Measurements from ENCODE around the gene C1orf21. TPM values are rescaled to one million over a fixed set of nuclear protein-coding genes. Genes with fewer than 3 reads are reported as not detected.
A peak's percentile ranks its signal among the peaks of the same experiment; 100 is the strongest.

Gene C1orf21
- total and polyA plus RNA-seq, 2 of the 4 experiments (the other 2 are of a cell fraction), result 6.4 to 9.9 TPM

GRCh38 chr1:184621260-184621659 lies 234.4 kb downstream of the C1orf21 start:
- H2BK120ac ChIP-seq (ENCODE audit: low read depth, low read length), result no peak overlapping the region; the same call in 1 of the 2 replicates
- H3K4me3 ChIP-seq (ENCODE audit: insufficient read depth, low read depth, low read length), result no peak overlapping the region
- 0 out of 2 replicates have a peak overlapping the region, but pooled peaks have one; percentile 0 for H3K14ac ChIP-seq (replicated peaks; ENCODE audit: low read depth, low read length)
- H4K5ac ChIP-seq (ENCODE audit: low read depth, low read length), result no peak overlapping the region
- no peak overlapping the region for H3K27ac ChIP-seq (ENCODE audit: insufficient read depth, low read length)
- intact Hi-C loops (cut with micrococcal nuclease), result no loop called here
- H2AK5ac ChIP-seq (ENCODE audit: low read depth, low read length), result no peak overlapping the region
- peaks cover 14% of the 10 kb centered on the region; the same call in 1 of the 2 replicates for H3K9me1 ChIP-seq (ENCODE audit: insufficient read depth, low read length)
- no peaks in the 10 kb centered on the region for H3K27me3 ChIP-seq (ENCODE audit: control insufficient read depth, insufficient read depth, low read length)
- no peak overlapping the region for H3K56ac ChIP-seq (ENCODE audit: extremely low read depth, insufficient read depth, low read length)
- H4K91ac ChIP-seq (ENCODE audit: insufficient read depth, low read depth, low read length), result no peak overlapping the region
- DNase-seq (peak; percentile 83), ATAC-seq (ENCODE audit: low read depth) (peak; percentile 80)
- H2BK5ac ChIP-seq (ENCODE audit: low read depth, low read length, poor library complexity, severe bottlenecking), result no peak overlapping the region
- H3K36me3 ChIP-seq (ENCODE audit: control insufficient read depth, insufficient read depth, low read length), result no peaks in the 10 kb centered on the region
- H4K8ac ChIP-seq (ENCODE audit: low read depth in 2 of 2, low read length in 2 of 2), result peak overlapping the region in 1 of 2 experiments; percentile 39; a peak in 1 of 4 replicates
- H4K20me1 ChIP-seq (ENCODE audit: insufficient read depth, low read length), result 0 out of 2 replicates have a peak, but pooled peaks cover 4% of the 10 kb centered on the region
- no peak for TF ChIP-seq CHD1 (IDR thresholded peaks at IDR 0.05; ENCODE audit: low read depth, low read length)
- no peak for TF ChIP-seq MAFK (IDR thresholded peaks at IDR 0.05; ENCODE audit: low read depth, low read length)
- no peak for TF ChIP-seq RCOR1 (IDR thresholded peaks at IDR 0.05; ENCODE audit: insufficient replicate concordance, low read length)
- no peak for TF ChIP-seq SMC3 (IDR thresholded peaks at IDR 0.05; ENCODE audit: low read depth, low read length)
- no peak for TF ChIP-seq POLR2A (IDR thresholded peaks at IDR 0.05; ENCODE audit: low read depth, low read length)
- H3K18ac ChIP-seq (ENCODE audit: low read depth, low read length), result no peak overlapping the region
- no peak overlapping the region for H3K9ac ChIP-seq (ENCODE audit: low read depth, low read length)
- peak overlapping the region; percentile 5; the same call in 1 of the 2 replicates for H3K4me2 ChIP-seq (ENCODE audit: low read depth, low read length)
- H2BK20ac ChIP-seq (ENCODE audit: low read depth, low read length), result no peak overlapping the region
- H3K79me1 ChIP-seq (ENCODE audit: low read depth in 1 of 2, low read length in 2 of 2), result no peaks in the 10 kb centered on the region
- no peak overlapping the region for H2AK9ac ChIP-seq (replicated peaks; ENCODE audit: low read depth, low read length, poor library complexity)
- no peak overlapping the region for H2AFZ ChIP-seq (replicated peaks; ENCODE audit: low read length, poor library complexity)
- no peak overlapping the region for H2BK15ac ChIP-seq (ENCODE audit: low read depth, low read length)
- no peaks in the 10 kb centered on the region for H3K9me3 ChIP-seq (ENCODE audit: control insufficient read depth, insufficient read depth, low read length)
- H3K23ac ChIP-seq (ENCODE audit: low read depth, low read length), result no peak overlapping the region
- ChIA-PET CTCF (no interaction called here), POLR2A (ENCODE audit: unreplicated experiment) (no interaction called here)
- peaks cover 12% of the 10 kb centered on the region for H3K4me1 ChIP-seq (ENCODE audit: control insufficient read depth, insufficient read depth, low read length)
- H3K4ac ChIP-seq (ENCODE audit: low read depth, low read length), result no peak overlapping the region
- dilution Hi-C loops (cut with HindIII; ENCODE audit: low sequenced_read_pairs, unreplicated experiment), result no loop called here
- BruUV-seq (replicated peaks), result no TSS peak
- 6% methylated on average over 3 of the region's 5 CpGs; no CpG with 5 or more reads in 1 of the 2 experiments for WGBS, 2 experiments (ENCODE audit: extremely low coverage in 2 of 2, insufficient read length in 1 of 2)
- in situ Hi-C loops (cut with MboI; ENCODE audit: low sequenced_read_pairs), result no loop called here
